Trophoblast cell (in vitro differentiated cells and primary cell): Measurements from ENCODE around the gene ASB2.

Source experiments
- DNase-seq, 2 donors: peaks; one replicate each; pipeline ENCODE4 v3.0.0-alpha.2; 2016
- H2AFZ ChIP-seq: 2 replicates; pipeline ENCODE4 v1.6.1; 2013; ENCODE audit warnings: low read length, moderate library complexity, mild to moderate bottlenecking; ENCODE audit not compliant: insufficient read depth, poor library complexity
- H2AK5ac ChIP-seq: 2 replicates; pipeline ENCODE4 v1.6.1; 2013; ENCODE audit warnings: mild to moderate bottlenecking, low read length
- H2BK120ac ChIP-seq: 2 replicates; pipeline ENCODE4 v1.6.1; 2013; ENCODE audit warnings: low read length, mild to moderate bottlenecking, moderate library complexity; ENCODE audit not compliant: insufficient read depth, poor library complexity
- H2BK12ac ChIP-seq: 2 replicates; pipeline ENCODE4 v1.6.1; 2013; ENCODE audit warnings: mild to moderate bottlenecking, low read length, moderate library complexity
- H2BK5ac ChIP-seq: 2 replicates; pipeline ENCODE4 v1.6.1; 2013; ENCODE audit warnings: low read length, low read depth, moderate library complexity, mild to moderate bottlenecking; ENCODE audit not compliant: poor library complexity
- H3K14ac ChIP-seq: 2 replicates; pipeline ENCODE4 v1.6.1; 2013; ENCODE audit warnings: mild to moderate bottlenecking, low read length
- H3K18ac ChIP-seq: 2 replicates; pipeline ENCODE4 v1.6.1; 2013; ENCODE audit warnings: mild to moderate bottlenecking, low read length
- H3K23ac ChIP-seq: 2 replicates; pipeline ENCODE4 v1.6.1; 2013; ENCODE audit warnings: low read length
- H3K27ac ChIP-seq: 2 replicates; pipeline ENCODE4 v1.5.1; 2013; ENCODE audit warnings: low read depth, mild to moderate bottlenecking, inconsistent platforms, low read length, moderate library complexity
- H3K27me3 ChIP-seq: 2 replicates; pipeline ENCODE4 v1.6.1; 2013; ENCODE audit warnings: inconsistent platforms, mild to moderate bottlenecking, low read length, moderate library complexity; ENCODE audit not compliant: insufficient read depth
- H3K36me3 ChIP-seq, 2 experiments: 1 replicate in 1 of 2; 2 replicates in 1 of 2; pipeline ENCODE4 v1.6.1; 2013; ENCODE audit warnings: low read length in 2 of 2, mild to moderate bottlenecking in 2 of 2, moderate library complexity in 1 of 2; ENCODE audit not compliant: insufficient read depth in 2 of 2, control insufficient read depth in 1 of 2
- H3K4ac ChIP-seq: 2 replicates; pipeline ENCODE4 v1.6.1; 2013; ENCODE audit warnings: low read depth, mild to moderate bottlenecking, low read length, moderate library complexity
- H3K4me1 ChIP-seq, 2 experiments: 1 replicate in 1 of 2; 2 replicates in 1 of 2; pipeline ENCODE4 v1.6.1; 2013; ENCODE audit warnings: low read length in 2 of 2, mild to moderate bottlenecking in 2 of 2, moderate library complexity in 1 of 2; ENCODE audit not compliant: insufficient read depth in 2 of 2, control insufficient read depth in 1 of 2
- H3K4me2 ChIP-seq: 2 replicates; pipeline ENCODE4 v1.6.1; 2013; ENCODE audit warnings: inconsistent platforms, mild to moderate bottlenecking, low read length, moderate library complexity
- H3K4me3 ChIP-seq: 2 replicates; pipeline ENCODE4 v1.5.1; 2013; ENCODE audit warnings: mild to moderate bottlenecking, low read depth, low read length, inconsistent platforms
- H3K79me1 ChIP-seq: one replicate; pipeline ENCODE4 v1.6.1; 2013; ENCODE audit warnings: low read length
- H3K79me2 ChIP-seq: 2 replicates; pipeline ENCODE4 v1.6.1; 2013; ENCODE audit warnings: low read length, mild to moderate bottlenecking; ENCODE audit not compliant: control insufficient read depth, insufficient read depth, poor library complexity
- H3K9ac ChIP-seq: 2 replicates; pipeline ENCODE4 v1.6.1; 2013; ENCODE audit warnings: mild to moderate bottlenecking, low read length
- H3K9me3 ChIP-seq: 2 replicates; pipeline ENCODE4 v1.6.1; 2013; ENCODE audit warnings: low read depth, mild to moderate bottlenecking, control low read depth, inconsistent platforms, low read length; ENCODE audit not compliant: insufficient read depth
- H4K12ac ChIP-seq: 2 replicates; pipeline ENCODE4 v1.6.1; 2013; ENCODE audit warnings: low read depth, mild to moderate bottlenecking, low read length, moderate library complexity
- H4K8ac ChIP-seq: 2 replicates; pipeline ENCODE4 v1.6.1; 2013; ENCODE audit warnings: low read depth, mild to moderate bottlenecking, low read length, moderate library complexity
- H4K91ac ChIP-seq: one replicate; pipeline ENCODE4 v1.6.1; 2013; ENCODE audit warnings: low read depth, mild to moderate bottlenecking, low read length, moderate library complexity
- WGBS: extraction: QIAGEN DNeasy Blood & Tissue Kit; methylation state at CpG from one replicate; pipeline ENCODE4 v1.1.7; 2013; ENCODE audit warnings: missing lambda C conversion rate; ENCODE audit not compliant: insufficient read length, insufficient coverage; ENCODE audit errors: extremely low coverage; 5-methylcytosine and 5-hydroxymethylcytosine counted together

Gene ASB2

GRCh38 chr14:93944348-93945069 lies 31.9 kb downstream of the ASB2 start:
- no peak overlapping the region for H4K12ac ChIP-seq
- peak overlapping the region; percentile 40 for H4K91ac ChIP-seq
- H3K14ac ChIP-seq = no peak overlapping the region
- no peak overlapping the region for H2BK120ac ChIP-seq
- no peak overlapping the region for H2BK5ac ChIP-seq
- H2BK12ac ChIP-seq = no peak overlapping the region
- no peak overlapping the region for H3K4ac ChIP-seq
- DNase-seq = no peak
- no peaks in the 10 kb centered on the region for H3K79me2 ChIP-seq
- no peak overlapping the region for H3K23ac ChIP-seq
- no peak overlapping the region for H4K8ac ChIP-seq
- H3K18ac ChIP-seq = no peak overlapping the region
- H3K27ac ChIP-seq = no peak overlapping the region
- no peaks in the 10 kb centered on the region for H3K36me3 ChIP-seq
- no peak overlapping the region for H3K9ac ChIP-seq
- no peak overlapping the region for H3K4me2 ChIP-seq
- WGBS = no CpG with 5 or more reads among the region's 16 CpGs
- peaks cover 6 to 14% of the 10 kb centered on the region in 2 experiments for H3K4me1 ChIP-seq
- H3K79me1 ChIP-seq = no peaks in the 10 kb centered on the region
- no peak overlapping the region for H3K4me3 ChIP-seq
- no peaks in the 10 kb centered on the region for H3K27me3 ChIP-seq
- H2AFZ ChIP-seq = no peak overlapping the region
- H3K9me3 ChIP-seq = peaks cover 5% of the 10 kb centered on the region
- H2AK5ac ChIP-seq = no peak overlapping the region

- no peaks in the 10 kb centered on the region for H3K79me2 ChIP-seq
- no peaks in the 10 kb centered on the region for H3K36me3 ChIP-seq
- H3K27me3 ChIP-seq = peaks cover 4% of the 10 kb centered on the region
- no peak overlapping the region for H2AK5ac ChIP-seq
- no peak overlapping the region for H4K8ac ChIP-seq
- no peak overlapping the region for H3K14ac ChIP-seq
- H4K91ac ChIP-seq = no peak overlapping the region
- H3K18ac ChIP-seq = no peak overlapping the region
- H3K9ac ChIP-seq = no peak overlapping the region
- H4K12ac ChIP-seq = no peak overlapping the region
- H3K4me1 ChIP-seq = peaks cover 9 to 20% of the 10 kb centered on the region in 2 experiments
- peaks cover 8% of the 10 kb centered on the region for H3K9me3 ChIP-seq
- WGBS = no CpG with 5 or more reads among the region's 9 CpGs
- H3K27ac ChIP-seq = no peak overlapping the region
- no peak overlapping the region for H2BK120ac ChIP-seq
- no peaks in the 10 kb centered on the region for H3K79me1 ChIP-seq
- H2BK12ac ChIP-seq = no peak overlapping the region
- no peak overlapping the region for H3K4me3 ChIP-seq
- H2BK5ac ChIP-seq = no peak overlapping the region
- no peak for DNase-seq
- H3K23ac ChIP-seq = no peak overlapping the region
- no peak overlapping the region for H3K4ac ChIP-seq
- no peak overlapping the region for H2AFZ ChIP-seq
- no peak overlapping the region for H3K4me2 ChIP-seq
Observed at GRCh38 chr14:93943930-93944329, 32.4 kb downstream of the ASB2 start.

- H3K9ac ChIP-seq = no peak overlapping the region
- H3K79me2 ChIP-seq = no peaks in the 10 kb centered on the region
- H3K4me3 ChIP-seq = no peak overlapping the region
- H2AK5ac ChIP-seq = no peak overlapping the region
- H3K9me3 ChIP-seq = peaks cover 9% of the 10 kb centered on the region
- H4K91ac ChIP-seq = no peak overlapping the region
- no peak overlapping the region for H3K18ac ChIP-seq
- no peak overlapping the region for H2AFZ ChIP-seq
- no peak for DNase-seq
- no peak overlapping the region for H4K12ac ChIP-seq
- H3K79me1 ChIP-seq = no peaks in the 10 kb centered on the region
- H3K27me3 ChIP-seq = peaks cover 8% of the 10 kb centered on the region
- no peak overlapping the region for H3K27ac ChIP-seq
- peaks cover 9 to 20% of the 10 kb centered on the region in 2 experiments for H3K4me1 ChIP-seq
- H2BK12ac ChIP-seq = no peak overlapping the region
- H2BK5ac ChIP-seq = no peak overlapping the region
- H3K14ac ChIP-seq = no peak overlapping the region
- no peak overlapping the region for H3K4me2 ChIP-seq
- H3K23ac ChIP-seq = no peak overlapping the region
- no peaks in the 10 kb centered on the region for H3K36me3 ChIP-seq
- no peak overlapping the region for H2BK120ac ChIP-seq
- WGBS = no CpG with 5 or more reads among the region's 10 CpGs
- no peak overlapping the region for H4K8ac ChIP-seq
- H3K4ac ChIP-seq = no peak overlapping the region
Observed at GRCh38 chr14:93943052-93943451, 33.3 kb downstream of the ASB2 start.

- H4K12ac ChIP-seq = no peak overlapping the region
- H3K79me1 ChIP-seq = no peaks in the 10 kb centered on the region
- no peak overlapping the region for H4K8ac ChIP-seq
- no peak overlapping the region for H2AFZ ChIP-seq
- no peak overlapping the region for H2BK5ac ChIP-seq
- no peak overlapping the region for H3K18ac ChIP-seq
- peak in 1 of 2 donors; percentile 25 for DNase-seq
- H3K4me2 ChIP-seq = no peak overlapping the region
- H3K4me1 ChIP-seq = peaks cover 8 to 14% of the 10 kb centered on the region in 2 experiments
- H3K36me3 ChIP-seq = no peaks in the 10 kb centered on the region
- no peak overlapping the region for H2BK12ac ChIP-seq
- no peak overlapping the region for H2BK120ac ChIP-seq
- no peak overlapping the region for H3K4me3 ChIP-seq
- no peaks in the 10 kb centered on the region for H3K79me2 ChIP-seq
- H4K91ac ChIP-seq = no peak overlapping the region
- no CpG with 5 or more reads among the region's 16 CpGs for WGBS
- H2AK5ac ChIP-seq = no peak overlapping the region
- peaks cover 4% of the 10 kb centered on the region for H3K9me3 ChIP-seq
- H3K4ac ChIP-seq = no peak overlapping the region
- H3K9ac ChIP-seq = no peak overlapping the region
- H3K27me3 ChIP-seq = peaks cover 8% of the 10 kb centered on the region
- H3K23ac ChIP-seq = no peak overlapping the region
- no peak overlapping the region for H3K27ac ChIP-seq
- H3K14ac ChIP-seq = no peak overlapping the region
Observed at GRCh38 chr14:93941293-93941910, 35.0 kb downstream of the ASB2 start.
